A549 (cell line): Measurements from ENCODE around the gene PKDCC. TPM values are rescaled to one million over a fixed set of nuclear protein-coding genes. Genes with fewer than 3 reads are reported as not detected.

Source experiments
- ATAC-seq, 2 experiments: fragments of 200-7000 bp in 1 of 2; fragments of >200 bp in 1 of 2; cut with Nextera tagmentation in 1 of 2; cut with Tn5 transposase in 1 of 2; 3 replicates each; pipeline versions ENCODE4 v1.8.0 to v1.9.1; 2018 to 2020; ENCODE audit warnings: mild to moderate bottlenecking in 1 of 2, moderate library complexity in 1 of 2
- CTCF ChIA-PET: fragments of 300-600 bp; sonication (Branson Sonifier 250); formaldehyde crosslinking; extraction: SDS; loops from one replicate; lab custom pipeline; 2021; ENCODE audit warnings: antibody characterized with exemption, inconsistent platforms; lab: Yijun Ruan, JAX
- POLR2A ChIA-PET: fragments of 350-600 bp; formaldehyde crosslinking; extraction: SDS; loops from one replicate; lab custom pipeline; 2021; ENCODE audit warnings: antibody characterized with exemption, inconsistent platforms; lab: Yijun Ruan, JAX
- DNase-seq, 2 experiments: peaks; one replicate each; pipeline versions ENCODE4 v3.0.0 to v3.0.0-alpha.2; 2011 to 2016; ENCODE audit warnings: low read depth in 1 of 2, low spot score in 1 of 2
- FAIRE-seq: peaks from 2 replicates; lab custom pipeline; 2011; peaks lifted over from hg19 to GRCh38; lab: Jason Lieb, UNC
- H3K27ac ChIP-seq, 2 experiments: fragments of >200 bp; sonication (Bioruptor Twin); formaldehyde crosslinking; 3 replicates each; pipeline ENCODE4 v1.5.1; 2016 to 2017
- H3K4me1 ChIP-seq: fragments of >200 bp; sonication (Bioruptor Twin); formaldehyde crosslinking; 3 replicates; pipeline ENCODE4 v1.6.1; 2016
- H3K4me2 ChIP-seq: fragments of >200 bp; sonication (Bioruptor Twin); formaldehyde crosslinking; 3 replicates; pipeline ENCODE4 v1.6.1; 2016
- H3K4me3 ChIP-seq: fragments of >200 bp; sonication (Bioruptor Twin); formaldehyde crosslinking; 3 replicates; pipeline ENCODE4 v1.5.1; 2016
- H3K9me3 ChIP-seq: fragments of >200 bp; sonication (Bioruptor Twin); formaldehyde crosslinking; 3 replicates; pipeline ENCODE4 v1.6.1; 2016
- BCL3 ChIP-seq: fragments of >200 bp; sonication (Bioruptor Twin); formaldehyde crosslinking; IDR thresholded peaks from 3 replicates; pipeline ENCODE4 v1.6.1; 2016
- CHD4 ChIP-seq: fragments of 200-600 bp; sonication (generic); IDR thresholded peaks from 2 replicates; pipeline ENCODE4 v1.6.1; 2016; ENCODE audit warnings: antibody characterized with exemption, mild to moderate bottlenecking, borderline replicate concordance
- EHF ChIP-seq: fragments of 250-450 bp; sonication (Bioruptor Pico); IDR thresholded peaks from 2 replicates; pipeline ENCODE4 v1.5.0; 2020; ENCODE audit warnings: mild to moderate bottlenecking
- EHMT2 ChIP-seq: fragments of 200-600 bp; sonication (generic); IDR thresholded peaks from 2 replicates; pipeline ENCODE4 v1.6.1; 2016; ENCODE audit warnings: antibody characterized with exemption, low read depth, mild to moderate bottlenecking, moderate library complexity
- ESRRA ChIP-seq: fragments of 150-350 bp; IDR thresholded peaks from 2 replicates; pipeline ENCODE4 v1.6.1; 2014; ENCODE audit warnings: mild to moderate bottlenecking, low read length, borderline replicate concordance
- FOSL2 ChIP-seq, 2 experiments: fragments of 450-650 bp in 1 of 2; fragments of >200 bp in 1 of 2; sonication (Bioruptor Twin) in 1 of 2; formaldehyde crosslinking; IDR thresholded peaks; 2 replicates each; pipeline versions ENCODE4 v1.5.0 to v1.6.1; 2016 to 2020; ENCODE audit warnings: mild to moderate bottlenecking in 1 of 2, moderate library complexity in 1 of 2
- HEYL ChIP-seq: fragments of 250-450 bp; sonication (Bioruptor Pico); IDR thresholded peaks from 2 replicates; pipeline ENCODE4 v1.8.0; 2021; ENCODE audit warnings: mild to moderate bottlenecking, moderate library complexity
- HOXA7 ChIP-seq: fragments of 250-450 bp; sonication (Bioruptor Pico); IDR thresholded peaks from 2 replicates; pipeline ENCODE4 v1.5.0; 2020; ENCODE audit warnings: mild to moderate bottlenecking, moderate library complexity
- HOXB13 ChIP-seq: fragments of 250-450 bp; sonication (Bioruptor Pico); IDR thresholded peaks from 2 replicates; pipeline ENCODE4 v1.5.0; 2020; ENCODE audit warnings: low read depth, mild to moderate bottlenecking, moderate library complexity
- JUN ChIP-seq, 2 experiments: fragments of >200 bp; sonication (Bioruptor Twin); formaldehyde crosslinking; IDR thresholded peaks; 2 replicates in 1 of 2; 3 replicates in 1 of 2; pipeline ENCODE4 v1.6.1; 2016 to 2017
- KDM1A ChIP-seq: fragments of 200-600 bp; sonication (generic); IDR thresholded peaks from 2 replicates; pipeline ENCODE4 v1.6.1; 2016; ENCODE audit warnings: low read depth, mild to moderate bottlenecking
- MAX ChIP-seq: IDR thresholded peaks from 2 replicates; pipeline ENCODE4 v1.6.1; 2012
- NFE2L2 ChIP-seq: fragments of 150-350 bp; conservative IDR thresholded peaks from 2 replicates; pipeline ENCODE4 v1.6.1; 2014; ENCODE audit warnings: low read length
- PBX3 ChIP-seq: IDR thresholded peaks from 2 replicates; pipeline ENCODE4 v1.6.1; 2012
- PHF8 ChIP-seq: fragments of 200-600 bp; sonication (generic); IDR thresholded peaks from 2 replicates; pipeline ENCODE4 v1.6.1; 2016; ENCODE audit warnings: low read depth, mild to moderate bottlenecking, antibody characterized with exemption, moderate library complexity, borderline replicate concordance
- POLR2A ChIP-seq: IDR thresholded peaks from 2 replicates; pipeline ENCODE4 v1.6.1; 2012; ENCODE audit warnings: mild to moderate bottlenecking, low read length
- RAD21 ChIP-seq, 2 experiments: fragments of >200 bp in 1 of 2; sonication (Bioruptor Twin) in 1 of 2; formaldehyde crosslinking in 1 of 2; IDR thresholded peaks in 1 of 2; conservative IDR thresholded peaks in 1 of 2; 2 replicates in 1 of 2; 3 replicates in 1 of 2; pipeline ENCODE4 v1.6.1; 2012 to 2018; ENCODE audit warnings: inconsistent platforms in 1 of 2
- REST ChIP-seq: fragments of 200-600 bp; sonication (generic); IDR thresholded peaks from 2 replicates; pipeline ENCODE4 v1.6.1; 2016; ENCODE audit warnings: antibody characterized with exemption, mild to moderate bottlenecking, moderate library complexity
- RFX5 ChIP-seq: fragments of 450-650 bp; IDR thresholded peaks from 2 replicates; pipeline ENCODE4 v1.7.1; 2014; ENCODE audit warnings: antibody characterized with exemption, mild to moderate bottlenecking, moderate library complexity
- RNF2 ChIP-seq: fragments of 200-600 bp; sonication (generic); IDR thresholded peaks from 2 replicates; pipeline ENCODE4 v1.6.1; 2016; ENCODE audit warnings: low read depth, mild to moderate bottlenecking, antibody characterized with exemption, moderate library complexity, borderline replicate concordance
- SREBF2 ChIP-seq: fragments of 450-650 bp; IDR thresholded peaks from 2 replicates; pipeline ENCODE4 v1.6.1; 2014; ENCODE audit warnings: mild to moderate bottlenecking, moderate library complexity
- ZC3H11A ChIP-seq: fragments of 450-650 bp; IDR thresholded peaks from 2 replicates; pipeline ENCODE4 v1.6.1; 2014; ENCODE audit warnings: antibody characterized with exemption, mild to moderate bottlenecking
- ZFP36 ChIP-seq: fragments of 450-650 bp; IDR thresholded peaks from 2 replicates; pipeline ENCODE4 v1.6.1; 2014; ENCODE audit warnings: borderline replicate concordance; ENCODE audit not compliant: partially characterized antibody
- WGBS: methylation state at CpG from one replicate; pipeline ENCODE4 v1.1.6; 2017; ENCODE audit errors: missing lambda C conversion rate; 5-methylcytosine and 5-hydroxymethylcytosine counted together
- polyA minus RNA-seq: library from RNA; depleted of rRNA, polyadenylated mRNA; stranded (reverse); fragments of >200 nt; gene quantifications from 2 replicates; pipeline ENCODE4 v1.2.3, GENCODE V29; 2011; rRNA and poly(A)+ RNA removed
- polyA plus RNA-seq, 4 experiments: library from polyadenylated mRNA; depleted of rRNA in 3 of 4; stranded (reverse); fragments of >200 nt; fragmentation: RNase III in 1 of 4; extraction: RNeasy Plus Mini Kit Qiagen cat#74134 plus additional on column Dnase treatment in 1 of 4; gene quantifications; 2 replicates in 3 of 4; 3 replicates in 1 of 4; pipeline ENCODE4 v1.2.3, GENCODE V29; 2011 to 2017
- TF ChIP-seq, protein P1 (sequence below): fragments of 250-450 bp; sonication (Bioruptor Pico); IDR thresholded peaks from 2 replicates; pipeline ENCODE4 v1.5.0; 2020; ENCODE audit warnings: low read depth, mild to moderate bottlenecking, moderate library complexity

Gene PKDCC, protein sequence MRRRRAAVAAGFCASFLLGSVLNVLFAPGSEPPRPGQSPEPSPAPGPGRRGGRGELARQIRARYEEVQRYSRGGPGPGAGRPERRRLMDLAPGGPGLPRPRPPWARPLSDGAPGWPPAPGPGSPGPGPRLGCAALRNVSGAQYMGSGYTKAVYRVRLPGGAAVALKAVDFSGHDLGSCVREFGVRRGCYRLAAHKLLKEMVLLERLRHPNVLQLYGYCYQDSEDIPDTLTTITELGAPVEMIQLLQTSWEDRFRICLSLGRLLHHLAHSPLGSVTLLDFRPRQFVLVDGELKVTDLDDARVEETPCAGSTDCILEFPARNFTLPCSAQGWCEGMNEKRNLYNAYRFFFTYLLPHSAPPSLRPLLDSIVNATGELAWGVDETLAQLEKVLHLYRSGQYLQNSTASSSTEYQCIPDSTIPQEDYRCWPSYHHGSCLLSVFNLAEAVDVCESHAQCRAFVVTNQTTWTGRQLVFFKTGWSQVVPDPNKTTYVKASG
- polyA plus RNA-seq (2011; rRNA removed) (30.0 and 42.9 TPM in 2 replicates), polyA plus RNA-seq (2017; fragmentation: RNase III; extraction: RNeasy Plus Mini Kit Qiagen cat#74134 plus additional on column Dnase treatment) (64.5 to 99.1 TPM (median 82.4 TPM) in 3 replicates), polyA minus RNA-seq (83.0 and 96.8 TPM in 2 replicates)
- 67.6 and 81.3 TPM in 2 replicates for polyA plus RNA-seq (2012; cell fraction: cytosol; rRNA removed)
- polyA plus RNA-seq (2012; cell fraction: nucleus; rRNA removed), result 257 and 275 TPM in 2 replicates

GRCh38 chr2:42047488-42048298, at the start of gene PKDCC:
PKDCC (plus strand) TSS chr2:42048021; CDS start chr2:42048200, 179 bp downstream.
- POLR2A ChIA-PET, result interaction anchor here (0.6 to 2.9 kb wide), 11 partner anchors 15 to 849 kb away, joined by 3 to 18 read pairs (median 4); no protein-coding TSS in a partner anchor

GRCh38 chr2:41998186-41999127, 49.4 kb upstream of the PKDCC start:
- ChIA-PET CTCF (interaction anchor here (0.7 to 1.7 kb wide), 5 partner anchors 13 to 181 kb away, joined by 3 to 4 read pairs (median 3); no protein-coding TSS in a partner anchor), POLR2A (no interaction called here)
- 72% methylated on average over 15 of the region's 15 CpGs for WGBS
- Histone ChIP-seq H3K4me1 (no peaks in the 10 kb centered on the region), H3K4me2 (no peak overlapping the region), H3K4me3 (no peak overlapping the region), H3K27ac (no peak overlapping the region; a peak in 1 of 6 replicates), H3K9me3 (no peaks in the 10 kb centered on the region)
- DNase-seq (no peak), ATAC-seq (no peak), FAIRE-seq (no peak)
- TF ChIP-seq EHMT2 (no peak), NFE2L2 (no peak), RFX5 (no peak), REST (no peak), CHD4 (no peak), HOXB13 (CRISPR knock-in tag) (no peak), RNF2 (no peak)

More at GRCh38 chr2:42047488-42048298, at the start of gene PKDCC:
- TF ChIP-seq ESRRA, result no peak
- no peak for TF ChIP-seq EHF (CRISPR knock-in tag)
- peak; percentile 41; the same call in 1 of the 2 replicates for TF ChIP-seq POLR2A
- peak; percentile 57; the same call in 1 of the 2 replicates for TF ChIP-seq PHF8
- no peak for TF ChIP-seq FOSL2 (IDR thresholded peaks at IDR 0.05)
- no peak for TF ChIP-seq FOSL2 (CRISPR knock-in tag; IDR thresholded peaks at IDR 0.05)
- 0 out of 5 replicates have a peak, but pooled peaks have one; percentile 5 to 23 for TF ChIP-seq RAD21 (conservative IDR thresholded peaks at IDR 0.05 in 1 of 2, IDR thresholded peaks at IDR 0.05 in 1 of 2)
- TF ChIP-seq HEYL, result no peak
- TF ChIP-seq HOXA7 (CRISPR knock-in tag), result no peak
- TF ChIP-seq ZFP36, result no peak
- no peak for TF ChIP-seq KDM1A
- TF ChIP-seq PBX3, result peak; percentile 87
- TF ChIP-seq MAX, result 0 out of 2 replicates have a peak, but pooled peaks have one; percentile 5
- TF ChIP-seq CHD4, result no peak
- peak; percentile 43; the same call in 1 of the 3 replicates for TF ChIP-seq BCL3
- TF ChIP-seq, protein P1, sequence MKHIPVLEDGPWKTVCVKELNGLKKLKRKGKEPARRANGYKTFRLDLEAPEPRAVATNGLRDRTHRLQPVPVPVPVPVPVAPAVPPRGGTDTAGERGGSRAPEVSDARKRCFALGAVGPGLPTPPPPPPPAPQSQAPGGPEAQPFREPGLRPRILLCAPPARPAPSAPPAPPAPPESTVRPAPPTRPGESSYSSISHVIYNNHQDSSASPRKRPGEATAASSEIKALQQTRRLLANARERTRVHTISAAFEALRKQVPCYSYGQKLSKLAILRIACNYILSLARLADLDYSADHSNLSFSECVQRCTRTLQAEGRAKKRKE (CRISPR knock-in tag), result no peak
- TF ChIP-seq SREBF2, result no peak
- no peak for TF ChIP-seq ZC3H11A
- peak in 1 of 2 experiments; percentile 64; a peak in 3 of 5 replicates for TF ChIP-seq JUN (IDR thresholded peaks at IDR 0.05)
- peak within 1 kb of the TSS; percentile 63 for H3K4me3 ChIP-seq
- H3K4me2 ChIP-seq, result peak within 1 kb of the TSS; percentile 96
- peak within 1 kb of the TSS; percentile 79 to 96 for H3K27ac ChIP-seq
- H3K4me1 ChIP-seq, result peaks cover 52% of the 10 kb centered on the region
- 0% methylated on average over 24 of the region's 111 CpGs for WGBS
- no peaks in the 10 kb centered on the region for H3K9me3 ChIP-seq
- CTCF ChIA-PET, result interaction anchor here (0.9 to 6.6 kb wide), 10 partner anchors 14 to 194 kb away, joined by 3 to 40 read pairs (median 4); no protein-coding TSS in a partner anchor
- DNase-seq (peak; percentile 84 to 91), FAIRE-seq (no peak), ATAC-seq (peak; percentile 76 to 83)
